ENCODE results near the gene NCOA1.

DNA sequence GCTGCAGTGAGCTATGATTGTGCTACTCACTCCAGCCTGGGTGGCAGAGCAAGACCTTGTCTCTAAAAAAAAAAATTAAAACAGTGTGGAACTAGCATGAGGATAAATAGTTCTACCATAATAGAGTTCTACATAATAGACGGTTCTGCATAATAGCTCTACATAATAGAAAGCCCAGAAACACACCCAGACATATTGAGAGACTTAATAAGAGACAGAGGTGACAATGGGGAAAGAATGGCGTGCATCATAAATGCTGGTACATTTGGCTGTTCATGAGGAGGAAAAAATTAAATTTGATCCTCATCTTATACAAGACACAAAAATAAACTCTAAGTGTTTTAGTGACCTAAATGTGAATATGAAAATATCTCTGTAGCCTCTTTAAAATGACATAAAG, 243.7 kb downstream of the NCOA1 start:
- no peak for TF ChIP-seq CTCF (conservative IDR thresholded peaks at IDR 0.05; ENCODE audit: low read depth, low read length)
- no peak for TF ChIP-seq POLR2A (IDR thresholded peaks at IDR 0.05; ENCODE audit: low read depth, low read length)
- TF ChIP-seq MAZ (IDR thresholded peaks at IDR 0.05; ENCODE audit: borderline replicate concordance, low read depth, low read length): no peak
- TF ChIP-seq CEBPB (IDR thresholded peaks at IDR 0.05; ENCODE audit: low read depth, low read length): no peak
- TF ChIP-seq, protein P1, sequence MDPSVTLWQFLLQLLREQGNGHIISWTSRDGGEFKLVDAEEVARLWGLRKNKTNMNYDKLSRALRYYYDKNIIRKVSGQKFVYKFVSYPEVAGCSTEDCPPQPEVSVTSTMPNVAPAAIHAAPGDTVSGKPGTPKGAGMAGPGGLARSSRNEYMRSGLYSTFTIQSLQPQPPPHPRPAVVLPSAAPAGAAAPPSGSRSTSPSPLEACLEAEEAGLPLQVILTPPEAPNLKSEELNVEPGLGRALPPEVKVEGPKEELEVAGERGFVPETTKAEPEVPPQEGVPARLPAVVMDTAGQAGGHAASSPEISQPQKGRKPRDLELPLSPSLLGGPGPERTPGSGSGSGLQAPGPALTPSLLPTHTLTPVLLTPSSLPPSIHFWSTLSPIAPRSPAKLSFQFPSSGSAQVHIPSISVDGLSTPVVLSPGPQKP (IDR thresholded peaks at IDR 0.05; ENCODE audit: borderline replicate concordance, low read depth, low read length): no peak
- TF ChIP-seq RAD21 (IDR thresholded peaks at IDR 0.05; ENCODE audit: low read length): no peak
- no peak for TF ChIP-seq RCOR1 (IDR thresholded peaks at IDR 0.05; ENCODE audit: insufficient replicate concordance, low read length)

Measured in IMR-90 (cell line).